Placental epithelial cell (primary cell): Measurements from ENCODE around the gene SHPK. TPM values are rescaled to one million over a fixed set of nuclear protein-coding genes. Genes with fewer than 3 reads are reported as not detected.

Source experiments
- total RNA-seq: library from RNA; depleted of rRNA; stranded (reverse); fragments of >200 nt; gene quantifications from 2 replicates; pipeline ENCODE4 v1.2.3, GENCODE V29; 2012

The SHPK gene, protein sequence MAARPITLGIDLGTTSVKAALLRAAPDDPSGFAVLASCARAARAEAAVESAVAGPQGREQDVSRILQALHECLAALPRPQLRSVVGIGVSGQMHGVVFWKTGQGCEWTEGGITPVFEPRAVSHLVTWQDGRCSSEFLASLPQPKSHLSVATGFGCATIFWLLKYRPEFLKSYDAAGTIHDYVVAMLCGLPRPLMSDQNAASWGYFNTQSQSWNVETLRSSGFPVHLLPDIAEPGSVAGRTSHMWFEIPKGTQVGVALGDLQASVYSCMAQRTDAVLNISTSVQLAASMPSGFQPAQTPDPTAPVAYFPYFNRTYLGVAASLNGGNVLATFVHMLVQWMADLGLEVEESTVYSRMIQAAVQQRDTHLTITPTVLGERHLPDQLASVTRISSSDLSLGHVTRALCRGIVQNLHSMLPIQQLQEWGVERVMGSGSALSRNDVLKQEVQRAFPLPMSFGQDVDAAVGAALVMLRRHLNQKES
- 10.2 and 12.8 TPM in 2 replicates for total RNA-seq

DNA sequence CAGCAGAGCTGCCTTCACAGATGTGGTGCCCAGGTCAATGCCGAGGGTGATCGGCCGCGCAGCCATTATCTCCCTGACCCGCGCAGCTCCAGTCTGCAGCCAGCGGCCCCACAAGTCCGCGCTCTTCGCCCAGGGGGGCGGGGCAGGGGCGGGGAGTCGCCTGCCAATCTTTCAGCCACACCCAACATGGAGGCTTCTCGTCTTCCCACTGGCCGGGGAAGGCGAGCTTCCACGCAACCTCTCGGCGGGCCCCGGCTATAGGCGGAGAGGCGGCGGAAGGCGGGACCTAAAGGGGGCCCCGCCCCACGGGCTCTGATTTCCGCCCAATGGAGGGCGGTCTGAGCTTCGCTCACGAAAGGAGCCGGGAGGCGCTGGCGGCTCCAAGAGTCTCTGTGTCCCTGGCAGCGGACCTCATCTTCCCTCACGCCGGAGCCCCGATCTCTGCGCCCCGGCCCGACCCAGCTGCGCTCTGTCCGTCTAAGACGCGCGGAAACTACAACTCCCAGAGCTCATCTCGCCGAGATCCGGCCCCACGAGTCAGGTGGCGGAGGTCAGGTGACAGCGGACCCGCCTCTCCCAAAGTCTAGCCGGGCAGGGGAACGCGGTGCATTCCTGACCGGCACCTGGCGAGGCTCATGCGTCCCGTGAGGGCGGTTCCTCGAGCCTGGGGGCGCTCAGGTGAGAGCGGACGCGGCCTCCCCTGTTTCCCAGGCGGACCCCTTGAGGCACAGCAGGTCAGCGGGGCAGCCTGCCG, at the start of gene SHPK, which contains the start of gene CTNS:
TSS of gene SHPK (minus strand) at position 97 of the 754 bp plus-strand sequence. CDS start at position 66, 31 bp downstream.
TSS of gene CTNS (plus strand) at position 607 of the 754 bp plus-strand sequence. CDS start 3,447 bp downstream, outside the sequence.

DNA sequence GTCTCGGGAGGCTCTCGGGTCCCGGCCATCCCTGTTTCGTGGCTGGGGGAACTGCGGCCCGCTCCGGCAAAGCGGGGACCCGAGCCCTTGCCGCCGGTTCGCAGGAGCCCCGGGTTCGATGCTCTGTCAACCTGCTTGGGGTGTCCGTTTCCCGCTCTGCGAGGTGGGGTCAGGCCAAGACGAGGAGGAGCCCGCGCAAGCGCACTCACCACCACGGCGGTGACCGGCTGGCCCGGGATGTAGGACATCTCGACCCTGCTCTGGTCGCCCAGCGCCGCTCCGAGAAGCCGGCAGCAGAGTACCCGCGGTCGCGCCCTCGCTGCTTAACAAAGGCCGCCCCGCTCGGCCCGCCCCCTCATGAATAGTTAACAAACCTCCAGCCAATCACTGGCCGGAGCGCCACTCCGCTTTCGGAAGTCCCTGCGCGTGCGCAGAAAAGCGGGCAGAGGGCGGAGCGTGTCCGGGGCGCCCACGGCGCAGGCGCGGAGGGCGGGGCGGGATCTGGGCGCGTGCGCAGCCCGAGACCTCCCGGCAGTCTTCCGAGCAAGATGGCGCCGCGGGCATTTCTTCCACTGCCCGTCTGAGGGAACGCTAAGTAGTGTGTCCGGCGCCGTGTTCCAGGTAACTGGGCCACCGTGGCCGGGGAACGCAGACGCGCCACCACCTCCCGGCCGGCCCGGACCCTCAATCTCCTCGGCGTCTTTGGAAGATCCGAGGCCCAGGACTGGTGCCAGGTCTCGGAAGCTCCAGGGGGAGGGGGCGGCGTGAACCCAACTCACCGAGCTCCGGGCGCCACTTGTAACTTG, 32.4 kb upstream of the SHPK start, which contains the start of the genes EMC6 and TAX1BP3:
TSS of gene EMC6 (plus strand) at position 534 of the 806 bp plus-strand sequence. CDS start 335 bp downstream, outside the sequence.
TSS of gene TAX1BP3 (minus strand) at position 300 of the 806 bp plus-strand sequence. CDS start at position 248, 52 bp downstream.

Other genes starting within 250 kb of the SHPK start
- 0.22 TPM in 1 of 2 replicates, not detected in the other for gene OR3A2, start 249.9 kb downstream of the SHPK start, total RNA-seq
- not detected in 2 replicates for gene OR1E1, start 237.8 kb downstream of the SHPK start, total RNA-seq
- not detected in 2 replicates for gene OR3A3, start 224.9 kb downstream of the SHPK start, total RNA-seq
- gene OR1E2, start 202.4 kb downstream of the SHPK start, total RNA-seq = not detected in 2 replicates
- not detected in 2 replicates for gene SPATA22, start 164.4 kb downstream of the SHPK start, total RNA-seq
- not detected in 2 replicates for gene ASPA, start 160.3 kb downstream of the SHPK start, total RNA-seq
- 15.7 and 18.5 TPM in 2 replicates for gene TRPV3, start 78.4 kb downstream of the SHPK start, total RNA-seq
- 2.3 and 5.5 TPM in 2 replicates for gene TRPV1, start 26.8 kb downstream of the SHPK start, total RNA-seq
- 12.0 and 12.2 TPM in 2 replicates for gene CTNS, start 510 bp upstream of the SHPK start, total RNA-seq
- gene TAX1BP3, start 32.3 kb upstream of the SHPK start, total RNA-seq = 137 and 276 TPM in 2 replicates
- 11.4 and 14.9 TPM in 2 replicates for gene EMC6, start 32.6 kb upstream of the SHPK start, total RNA-seq
- gene P2RX5, start 59.9 kb upstream of the SHPK start, total RNA-seq = not detected in 2 replicates
- gene HASPIN, start 87.7 kb upstream of the SHPK start, total RNA-seq = 3.1 and 3.4 TPM in 2 replicates
- gene ITGAE, start 164.9 kb upstream of the SHPK start, total RNA-seq = 8.6 and 13.0 TPM in 2 replicates
- gene NCBP3, start 210.0 kb upstream of the SHPK start, total RNA-seq = 16.1 and 22.8 TPM in 2 replicates